GM19238 (cell line): Measurements from ENCODE around the gene FOXS1.
"Not testable (repeated sequence)": the region's sequence is repeated elsewhere in the genome, so short reads cannot be mapped to it uniquely, and the experiment has no call there.

Experiments used
- DNase-seq: peaks from one replicate; pipeline ENCODE4 v3.0.0; 2011; ENCODE audit warnings: low spot score; ENCODE audit not compliant: insufficient read length

The FOXS1 gene

GRCh38 chr20:31840906-31841816 lies 4.2 kb downstream of the FOXS1 start:
- DNase-seq, result no peak

GRCh38 chr20:31839782-31840487 lies 5.5 kb downstream of the FOXS1 start:
- DNase-seq, result no peak

GRCh38 chr20:31838646-31839292 lies 6.6 kb downstream of the FOXS1 start:
- DNase-seq, result no peak

- DNase-seq, result no peak
Observed at GRCh38 chr20:31837896-31838397, 7.5 kb downstream of the FOXS1 start.

GRCh38 chr20:31836853-31837608 lies 8.4 kb downstream of the FOXS1 start:
- DNase-seq, result no peak

GRCh38 chr20:31835977-31836852 lies 9.2 kb downstream of the FOXS1 start:
- peak; percentile 54 for DNase-seq

- no peak for DNase-seq
Observed at GRCh38 chr20:31835554-31835953, 9.8 kb downstream of the FOXS1 start.

- DNase-seq, result no peak
Observed at GRCh38 chr20:31833931-31834521, 11.4 kb downstream of the FOXS1 start.

- peak; percentile 57 for DNase-seq
Observed at GRCh38 chr20:31833130-31833930, 12.1 kb downstream of the FOXS1 start.

- DNase-seq, result no peak
Observed at GRCh38 chr20:31831771-31832306, 13.6 kb downstream of the FOXS1 start.

- DNase-seq, result no peak
Observed at GRCh38 chr20:31831211-31831610, 14.2 kb downstream of the FOXS1 start.

- no peak for DNase-seq
Observed at GRCh38 chr20:31830406-31830981, 14.9 kb downstream of the FOXS1 start.

- DNase-seq, result no peak
Observed at GRCh38 chr20:31829731-31830130, 15.7 kb downstream of the FOXS1 start.

GRCh38 chr20:31828016-31828415 lies 17.4 kb downstream of the FOXS1 start:
- not testable (repeated sequence) for DNase-seq

GRCh38 chr20:31827059-31827458 lies 18.3 kb downstream of the FOXS1 start:
- DNase-seq, result no peak

GRCh38 chr20:31826074-31826473 lies 19.3 kb downstream of the FOXS1 start:
- no peak for DNase-seq

GRCh38 chr20:31824554-31825313 lies 20.7 kb downstream of the FOXS1 start:
- DNase-seq, result no peak

- no peak for DNase-seq
Observed at GRCh38 chr20:31824125-31824485, 21.3 kb downstream of the FOXS1 start.
